SU-DHL-6 (cell line): ENCODE results near the gene BMP6.

Experiments
- H2AFZ ChIP-seq: fragments of 200-600 bp; sonication (generic); 2 replicates; pipeline ENCODE4 v1.6.1; 2014; ENCODE audit warnings: low read depth, mild to moderate bottlenecking, moderate library complexity, mixed read lengths, antibody characterized with exemption, low read length; ENCODE audit not compliant: severe bottlenecking
- H3F3A ChIP-seq: fragments of 200-600 bp; shearing (Covaris generic); 2 replicates; pipeline ENCODE4 v1.6.0; 2016; ENCODE audit warnings: antibody characterized with exemption, mild to moderate bottlenecking; ENCODE audit not compliant: insufficient read depth
- H3K27ac ChIP-seq: fragments of 200-600 bp; sonication (generic); 2 replicates; pipeline ENCODE4 v1.5.1; 2016; ENCODE audit warnings: low read depth, mild to moderate bottlenecking, low read length, moderate library complexity, mixed read lengths
- H3K27me3 ChIP-seq: fragments of 200-600 bp; sonication (generic), shearing (Covaris generic); 2 replicates; pipeline ENCODE4 v1.6.0; 2014; ENCODE audit warnings: mild to moderate bottlenecking, low read length
- H3K36me3 ChIP-seq: fragments of 200-600 bp; sonication (generic); 2 replicates; pipeline ENCODE4 v1.6.1; 2014; ENCODE audit warnings: mild to moderate bottlenecking, low read length, mixed read lengths
- H3K4me2 ChIP-seq: fragments of 300-600, 200-600 bp; shearing (Covaris generic), sonication (generic); 2 replicates; pipeline ENCODE4 v1.6.0; 2014; ENCODE audit warnings: low read length, low read depth, mild to moderate bottlenecking; ENCODE audit not compliant: poor library complexity, severe bottlenecking
- H3K4me3 ChIP-seq: fragments of 200-600 bp; sonication (generic); 2 replicates; pipeline ENCODE4 v1.5.1; 2014; ENCODE audit warnings: antibody characterized with exemption, low read length, mild to moderate bottlenecking, mixed read lengths; ENCODE audit not compliant: insufficient read depth, poor library complexity, severe bottlenecking
- H3K79me2 ChIP-seq: fragments of 200-600 bp; sonication (generic); 2 replicates; pipeline ENCODE4 v1.6.1; 2014; ENCODE audit warnings: mild to moderate bottlenecking, low read length, moderate library complexity; ENCODE audit not compliant: insufficient read depth
- H3K9ac ChIP-seq: fragments of 200-600 bp; sonication (generic); 2 replicates; pipeline ENCODE4 v1.7.0; 2014; ENCODE audit warnings: mild to moderate bottlenecking, low read length
- H3K9me2 ChIP-seq: fragments of 200-600 bp; sonication (generic); replicated peaks from 2 replicates; pipeline ENCODE4 v1.6.1; 2014; ENCODE audit warnings: low read length; ENCODE audit not compliant: insufficient read depth
- H3K9me3 ChIP-seq: fragments of 200-600 bp; sonication (generic); 2 replicates; pipeline ENCODE4 v1.6.1; 2014; ENCODE audit warnings: low read length, mixed read lengths; ENCODE audit not compliant: insufficient read depth
- H4K20me1 ChIP-seq: fragments of 200-600 bp; sonication (generic); 2 replicates; pipeline ENCODE4 v1.6.1; 2014; ENCODE audit warnings: low read depth, mild to moderate bottlenecking, antibody characterized with exemption, low read length, moderate library complexity, mixed read lengths
- CTCF ChIP-seq: fragments of 200-600 bp; sonication (generic); IDR thresholded peaks from one replicate; pipeline ENCODE4 v1.5.1; 2017; ENCODE audit warnings: antibody characterized with exemption, mild to moderate bottlenecking, low read length, moderate library complexity; ENCODE audit not compliant: insufficient read depth, poor library complexity, severe bottlenecking
- EZH2phosphoT487 ChIP-seq: fragments of 200-600 bp; sonication (generic), shearing (Covaris generic); conservative IDR thresholded peaks from 2 replicates; pipeline ENCODE4 v1.6.1; 2018; ENCODE audit warnings: mild to moderate bottlenecking, antibody characterized with exemption, low read length, moderate library complexity, mixed read lengths

Gene BMP6

GRCh38 chr6:7846966-7847818 lies 121.3 kb downstream of the BMP6 start:
- Histone ChIP-seq H3K79me2 (no peaks in the 10 kb centered on the region), H2AFZ (no peak overlapping the region)
- TF ChIP-seq EZH2phosphoT487 (no peak), CTCF (no peak)

GRCh38 chr6:7848229-7848628 lies 122.3 kb downstream of the BMP6 start:
- no peak overlapping the region for H3K27ac ChIP-seq
- H3K4me2 ChIP-seq, result no peak overlapping the region

More at GRCh38 chr6:7846966-7847818, 121.3 kb downstream of the BMP6 start:
- no peaks in the 10 kb centered on the region for H3F3A ChIP-seq
- H3K9me2 ChIP-seq, result no peaks in the 10 kb centered on the region
- no peak overlapping the region for H3K9ac ChIP-seq
- H4K20me1 ChIP-seq, result no peaks in the 10 kb centered on the region
- H3K9me3 ChIP-seq, result peaks cover 7% of the 10 kb centered on the region; the same call in 1 of the 2 replicates
- no peak overlapping the region for H3K4me3 ChIP-seq
- H3K4me2 ChIP-seq, result no peak overlapping the region
- no peaks in the 10 kb centered on the region for H3K36me3 ChIP-seq
- H3K27me3 ChIP-seq, result no peaks in the 10 kb centered on the region
- H3K27ac ChIP-seq, result no peak overlapping the region

GRCh38 chr6:7851780-7852179 lies 125.9 kb downstream of the BMP6 start:
- no peaks in the 10 kb centered on the region for H3K36me3 ChIP-seq
- no peaks in the 10 kb centered on the region for H3K9me2 ChIP-seq
- TF ChIP-seq EZH2phosphoT487, result no peak
- TF ChIP-seq CTCF, result no peak
- no peaks in the 10 kb centered on the region for H3K79me2 ChIP-seq
- no peaks in the 10 kb centered on the region for H3K27me3 ChIP-seq
- no peak overlapping the region for H2AFZ ChIP-seq
- H3K4me2 ChIP-seq, result no peak overlapping the region
- H3F3A ChIP-seq, result no peaks in the 10 kb centered on the region
- no peak overlapping the region for H3K4me3 ChIP-seq
- H3K9me3 ChIP-seq, result peaks cover 7% of the 10 kb centered on the region; the same call in 1 of the 2 replicates
- no peaks in the 10 kb centered on the region for H4K20me1 ChIP-seq
- H3K27ac ChIP-seq, result no peak overlapping the region
- no peak overlapping the region for H3K9ac ChIP-seq

More at GRCh38 chr6:7848229-7848628, 122.3 kb downstream of the BMP6 start:
- no peaks in the 10 kb centered on the region for H3K79me2 ChIP-seq
- H3K36me3 ChIP-seq, result no peaks in the 10 kb centered on the region
- H3K9me3 ChIP-seq, result peaks cover 7% of the 10 kb centered on the region; the same call in 1 of the 2 replicates
- no peaks in the 10 kb centered on the region for H3K27me3 ChIP-seq
- H3K9me2 ChIP-seq, result no peaks in the 10 kb centered on the region
- no peak overlapping the region for H3K4me3 ChIP-seq
- TF ChIP-seq EZH2phosphoT487, result no peak
- TF ChIP-seq CTCF, result no peak
- no peak overlapping the region for H3K9ac ChIP-seq
- H4K20me1 ChIP-seq, result no peaks in the 10 kb centered on the region
- no peak overlapping the region for H2AFZ ChIP-seq
- H3F3A ChIP-seq, result no peaks in the 10 kb centered on the region
